H9 (cell line): ENCODE measurements around the gene FADS2. TPM values are rescaled to one million over a fixed set of nuclear protein-coding genes. Genes with fewer than 3 reads are reported as not detected.

ENCODE experiments used
- DNase-seq: peaks from one replicate; pipeline ENCODE4 v3.0.0-alpha.2; 2017
- H2AFZ ChIP-seq: one replicate; pipeline ENCODE4 v1.6.1; 2013; ENCODE audit warnings: mild to moderate bottlenecking, low read length, control low read depth, moderate library complexity
- H2AK5ac ChIP-seq: 2 replicates; pipeline ENCODE4 v1.6.1; 2013; ENCODE audit warnings: low read length, control low read depth, mixed read lengths; ENCODE audit not compliant: insufficient read length
- H2BK120ac ChIP-seq: one replicate; pipeline ENCODE4 v1.6.1; 2013; ENCODE audit warnings: low read depth, mild to moderate bottlenecking, low read length, control low read depth, inconsistent platforms; ENCODE audit not compliant: poor library complexity, severe bottlenecking
- H2BK12ac ChIP-seq: 2 replicates; pipeline ENCODE4 v1.6.1; 2013; ENCODE audit warnings: low read length, control low read depth, mixed read lengths, low read depth; ENCODE audit not compliant: insufficient read length
- H2BK15ac ChIP-seq: 2 replicates; pipeline ENCODE4 v1.6.1; 2013; ENCODE audit warnings: low read depth, low read length, control low read depth
- H2BK20ac ChIP-seq: one replicate; pipeline ENCODE4 v1.6.1; 2013; ENCODE audit warnings: low read depth, mild to moderate bottlenecking, low read length, control low read depth, inconsistent platforms; ENCODE audit not compliant: poor library complexity, severe bottlenecking
- H2BK5ac ChIP-seq: 2 replicates; pipeline ENCODE4 v1.6.1; 2013; ENCODE audit warnings: low read length, control low read depth, mixed read lengths; ENCODE audit not compliant: insufficient read length
- H3K14ac ChIP-seq: 2 replicates; pipeline ENCODE4 v1.6.1; 2013; ENCODE audit warnings: low read length, control low read depth; ENCODE audit not compliant: insufficient read depth
- H3K18ac ChIP-seq: 2 replicates; pipeline ENCODE4 v1.6.1; 2013; ENCODE audit warnings: low read depth, mild to moderate bottlenecking, mixed read lengths, low read length, control low read depth; ENCODE audit not compliant: insufficient read length
- H3K23ac ChIP-seq: 2 replicates; pipeline ENCODE4 v1.6.1; 2013; ENCODE audit warnings: low read length, control low read depth, mixed read lengths, low read depth; ENCODE audit not compliant: insufficient read length
- H3K23me2 ChIP-seq: 2 replicates; pipeline ENCODE4 v1.6.1; 2013; ENCODE audit warnings: low read depth, mild to moderate bottlenecking, mixed read lengths, low read length, control low read depth; ENCODE audit not compliant: insufficient read length, poor library complexity, severe bottlenecking
- H3K27ac ChIP-seq: 2 replicates; pipeline ENCODE4 v1.5.1; 2013; ENCODE audit warnings: low read length, control low read depth, mixed read lengths, low read depth; ENCODE audit not compliant: insufficient read length
- H3K27me3 ChIP-seq: 2 replicates; pipeline ENCODE4 v1.6.1; 2013; ENCODE audit warnings: low read length, control low read depth, inconsistent platforms; ENCODE audit not compliant: insufficient read depth
- H3K4ac ChIP-seq: 2 replicates; pipeline ENCODE4 v1.6.1; 2013; ENCODE audit warnings: low read depth, mild to moderate bottlenecking, control low read depth, inconsistent platforms, low read length, moderate library complexity
- H3K4me1 ChIP-seq: 2 replicates; pipeline ENCODE4 v1.6.1; 2013; ENCODE audit warnings: low read length, control low read depth, inconsistent platforms; ENCODE audit not compliant: insufficient read depth
- H3K4me2 ChIP-seq: 2 replicates; pipeline ENCODE4 v1.6.1; 2013; ENCODE audit warnings: low read length, control low read depth, mixed read lengths; ENCODE audit not compliant: insufficient read length, insufficient read depth
- H3K56ac ChIP-seq: 2 replicates; pipeline ENCODE4 v1.6.1; 2013; ENCODE audit warnings: low read depth, mild to moderate bottlenecking, mixed read lengths, low read length, control low read depth; ENCODE audit not compliant: insufficient read length
- H3K79me1 ChIP-seq: 2 replicates; pipeline ENCODE4 v1.6.1; 2013; ENCODE audit warnings: low read depth, mild to moderate bottlenecking, moderate library complexity, low read length, control low read depth, inconsistent platforms; ENCODE audit not compliant: insufficient read depth, poor library complexity, severe bottlenecking
- H3K79me2 ChIP-seq: 2 replicates; pipeline ENCODE4 v1.6.1; 2013; ENCODE audit warnings: low read length, control low read depth, inconsistent platforms; ENCODE audit not compliant: insufficient read depth
- H3K9ac ChIP-seq: 2 replicates; pipeline ENCODE4 v1.6.1; 2013; ENCODE audit warnings: low read length, control low read depth, mixed read lengths; ENCODE audit not compliant: insufficient read length; ENCODE audit errors: extremely low read depth
- H3K9me3 ChIP-seq: one replicate; pipeline ENCODE4 v1.6.1; 2013; ENCODE audit warnings: low read depth, low read length, inconsistent platforms; ENCODE audit not compliant: control insufficient read depth
- H3T11ph ChIP-seq: one replicate; pipeline ENCODE4 v1.6.1; 2013; ENCODE audit warnings: mild to moderate bottlenecking, low read length, control low read depth, inconsistent platforms
- H4K20me1 ChIP-seq: one replicate; pipeline ENCODE4 v1.6.1; 2013; ENCODE audit not compliant: control insufficient read depth, insufficient read length, insufficient read depth
- H4K5ac ChIP-seq: 2 replicates; pipeline ENCODE4 v1.6.1; 2013; ENCODE audit warnings: low read depth, mild to moderate bottlenecking, mixed read lengths, low read length, control low read depth; ENCODE audit not compliant: insufficient read length
- H4K8ac ChIP-seq: replicated peaks from 2 replicates; pipeline ENCODE4 v1.6.1; 2013; ENCODE audit warnings: low read length, control low read depth, mixed read lengths, low read depth; ENCODE audit not compliant: insufficient read length
- H4K91ac ChIP-seq: 2 replicates; pipeline ENCODE4 v1.6.1; 2013; ENCODE audit warnings: low read depth, mild to moderate bottlenecking, moderate library complexity, mixed read lengths, low read length, control low read depth; ENCODE audit not compliant: insufficient read length
- H3K27ac Mint-ChIP-seq, 3 experiments: 2 replicates in 2 of 3; 3 replicates in 1 of 3; pipeline ENCODE4 v1.8.0; 2020 to 2021; ENCODE audit warnings: mixed read lengths in 3 of 3, mild to moderate bottlenecking in 1 of 3, moderate library complexity in 1 of 3
- H3K27me3 Mint-ChIP-seq: 2 replicates; pipeline ENCODE4 v1.8.0; 2021; ENCODE audit warnings: low read depth, mild to moderate bottlenecking, moderate library complexity, mixed read lengths
- H3K36me3 Mint-ChIP-seq, 3 experiments: 2 replicates in 2 of 3; 3 replicates in 1 of 3; pipeline ENCODE4 v1.8.0; 2020 to 2021; ENCODE audit warnings: low read depth in 3 of 3, mixed read lengths in 3 of 3; ENCODE audit not compliant: insufficient read depth in 1 of 3
- H3K4me1 Mint-ChIP-seq, 2 experiments: 2 replicates each; pipeline ENCODE4 v1.8.0; 2020; ENCODE audit warnings: mixed read lengths in 2 of 2
- H3K4me3 Mint-ChIP-seq, 2 experiments: 2 replicates in 1 of 2; 3 replicates in 1 of 2; pipeline ENCODE4 v1.8.0; 2020 to 2021; ENCODE audit warnings: mild to moderate bottlenecking in 2 of 2, mixed read lengths in 2 of 2, moderate library complexity in 1 of 2
- H3K9me3 Mint-ChIP-seq, 2 experiments: 2 replicates in 1 of 2; 3 replicates in 1 of 2; pipeline ENCODE4 v1.8.0; 2020; ENCODE audit warnings: mild to moderate bottlenecking in 2 of 2, mixed read lengths in 2 of 2, moderate library complexity in 1 of 2
- WGBS: extraction: QIAGEN DNeasy Blood & Tissue Kit; methylation state at CpG from one replicate; pipeline ENCODE4 v1.1.7; 2013; ENCODE audit warnings: missing lambda C conversion rate, low lambda C conversion rate, mixed read lengths; ENCODE audit not compliant: insufficient read length; ENCODE audit errors: extremely low coverage; 5-methylcytosine and 5-hydroxymethylcytosine counted together
- total RNA-seq: library from RNA; stranded (reverse); gene quantifications from 2 replicates; pipeline ENCODE4 v1.2.1, GENCODE V29; 2021
- TF ChIP-seq, protein P1 (sequence below): fragments of 200-600 bp; sonication (generic); conservative IDR thresholded peaks from 3 replicates; pipeline ENCODE4 v1.8.0; 2021; ENCODE audit warnings: antibody characterized with exemption, mild to moderate bottlenecking

FADS2 gene
- total RNA-seq, 1 experiment from 2014 or later = 322 TPM

DNA sequence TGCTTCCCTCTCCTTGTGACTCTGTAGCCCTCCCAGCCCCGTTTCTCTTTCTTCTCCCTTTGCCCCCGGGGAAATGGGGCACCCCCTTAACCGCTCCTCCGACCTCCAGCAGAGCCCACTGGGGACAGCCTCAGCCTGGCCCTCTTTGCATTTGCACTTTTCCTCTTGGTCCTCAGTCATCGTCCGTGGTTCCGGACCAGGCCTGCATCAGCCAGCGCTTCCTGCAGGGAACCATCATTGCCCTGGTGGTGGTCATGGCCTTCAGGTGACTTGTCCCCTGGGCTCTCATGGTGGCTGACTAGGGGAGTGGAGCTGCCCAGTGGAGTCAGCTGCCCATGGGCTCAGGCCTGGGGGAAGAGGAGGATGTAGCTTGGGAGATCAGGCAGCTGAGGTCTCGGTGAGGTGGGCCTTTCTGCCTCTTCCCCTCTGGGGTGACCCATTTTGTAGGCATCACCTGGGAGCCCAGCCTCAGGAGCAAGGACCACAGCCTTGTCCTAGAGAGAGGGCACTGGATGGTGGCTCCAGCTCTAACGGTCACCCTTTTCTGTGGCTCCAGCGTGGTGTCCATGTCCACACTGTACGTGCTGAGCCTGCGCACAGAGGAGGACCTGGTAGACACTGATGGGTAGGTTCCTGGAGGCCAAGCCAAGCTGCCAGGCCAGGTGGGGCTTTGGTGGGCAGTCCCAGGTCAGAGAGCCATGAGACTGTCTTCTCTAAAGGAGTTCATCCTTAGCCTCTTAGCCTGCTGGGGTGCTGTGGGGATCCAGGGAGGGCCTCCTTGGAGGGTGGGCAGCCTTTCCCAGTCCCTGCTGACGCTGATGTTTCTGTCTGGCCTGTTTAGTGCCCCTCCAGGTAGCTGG is 48.2 kb upstream of the FADS2 start:
- Histone ChIP-seq H2BK5ac (no peak overlapping the region), H3K9me3 (no peaks in the 10 kb centered on the region), H4K8ac (no peak overlapping the region), H4K5ac (no peak overlapping the region), H3K27me3 (no peaks in the 10 kb centered on the region), H3K79me1 (no peaks in the 10 kb centered on the region), H3K56ac (no peak overlapping the region), H2AFZ (no peak overlapping the region), H3K23me2 (no peaks in the 10 kb centered on the region), H2BK20ac (no peak overlapping the region), H3T11ph (no peak overlapping the region), H2BK15ac (no peak overlapping the region), H3K4me2 (no peak overlapping the region), H3K23ac (no peak overlapping the region), H4K20me1 (no peaks in the 10 kb centered on the region), H2BK120ac (no peak overlapping the region), H3K27ac (no peak overlapping the region), H4K91ac (no peak overlapping the region), H3K18ac (no peak overlapping the region), H3K79me2 (no peaks in the 10 kb centered on the region), H3K4ac (no peak overlapping the region), H3K14ac (no peak overlapping the region; the same call in 1 of the 2 replicates), H3K4me1 (no peaks in the 10 kb centered on the region), H2BK12ac (no peak overlapping the region), H2AK5ac (no peak overlapping the region), H3K9ac (no peak overlapping the region)
- H3K27ac Mint-ChIP-seq = peak overlapping the region in 1 of 3 experiments; percentile 32; a peak in 3 of 7 replicates
- TF ChIP-seq, protein P1, sequence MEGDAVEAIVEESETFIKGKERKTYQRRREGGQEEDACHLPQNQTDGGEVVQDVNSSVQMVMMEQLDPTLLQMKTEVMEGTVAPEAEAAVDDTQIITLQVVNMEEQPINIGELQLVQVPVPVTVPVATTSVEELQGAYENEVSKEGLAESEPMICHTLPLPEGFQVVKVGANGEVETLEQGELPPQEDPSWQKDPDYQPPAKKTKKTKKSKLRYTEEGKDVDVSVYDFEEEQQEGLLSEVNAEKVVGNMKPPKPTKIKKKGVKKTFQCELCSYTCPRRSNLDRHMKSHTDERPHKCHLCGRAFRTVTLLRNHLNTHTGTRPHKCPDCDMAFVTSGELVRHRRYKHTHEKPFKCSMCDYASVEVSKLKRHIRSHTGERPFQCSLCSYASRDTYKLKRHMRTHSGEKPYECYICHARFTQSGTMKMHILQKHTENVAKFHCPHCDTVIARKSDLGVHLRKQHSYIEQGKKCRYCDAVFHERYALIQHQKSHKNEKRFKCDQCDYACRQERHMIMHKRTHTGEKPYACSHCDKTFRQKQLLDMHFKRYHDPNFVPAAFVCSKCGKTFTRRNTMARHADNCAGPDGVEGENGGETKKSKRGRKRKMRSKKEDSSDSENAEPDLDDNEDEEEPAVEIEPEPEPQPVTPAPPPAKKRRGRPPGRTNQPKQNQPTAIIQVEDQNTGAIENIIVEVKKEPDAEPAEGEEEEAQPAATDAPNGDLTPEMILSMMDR = no peak
- H3K4me1 Mint-ChIP-seq = peaks cover 20 to 22% of the 10 kb centered on the region in 2 experiments
- H3K9me3 Mint-ChIP-seq = peaks cover 0 to 2% of the 10 kb centered on the region in 2 experiments; a peak in 2 of 5 replicates
- H3K36me3 Mint-ChIP-seq = peaks cover 10 to 32% (median 26%) of the 10 kb centered on the region in 3 experiments
- WGBS = no CpG with 5 or more reads among the region's 14 CpGs
- peaks cover 2% of the 10 kb centered on the region; the same call in 1 of the 2 replicates for H3K27me3 Mint-ChIP-seq
- H3K4me3 Mint-ChIP-seq = no peak overlapping the region; a peak in 1 of 5 replicates
- DNase-seq = no peak
